Inflammatory macrophage treated with lipopolysaccharide for 1 hour (primary cell): ENCODE measurements around the gene GLOD4.
"Not testable (repeated sequence)": the region's sequence is repeated elsewhere in the genome, so short reads cannot be mapped to it uniquely, and the experiment has no call there.

Experiments
- DNase-seq, 2 donors: peaks; one replicate each; pipeline ENCODE4 v3.0.0-alpha.2; 2020 to 2022

The GLOD4 gene, protein sequence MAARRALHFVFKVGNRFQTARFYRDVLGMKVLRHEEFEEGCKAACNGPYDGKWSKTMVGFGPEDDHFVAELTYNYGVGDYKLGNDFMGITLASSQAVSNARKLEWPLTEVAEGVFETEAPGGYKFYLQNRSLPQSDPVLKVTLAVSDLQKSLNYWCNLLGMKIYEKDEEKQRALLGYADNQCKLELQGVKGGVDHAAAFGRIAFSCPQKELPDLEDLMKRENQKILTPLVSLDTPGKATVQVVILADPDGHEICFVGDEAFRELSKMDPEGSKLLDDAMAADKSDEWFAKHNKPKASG

DNA sequence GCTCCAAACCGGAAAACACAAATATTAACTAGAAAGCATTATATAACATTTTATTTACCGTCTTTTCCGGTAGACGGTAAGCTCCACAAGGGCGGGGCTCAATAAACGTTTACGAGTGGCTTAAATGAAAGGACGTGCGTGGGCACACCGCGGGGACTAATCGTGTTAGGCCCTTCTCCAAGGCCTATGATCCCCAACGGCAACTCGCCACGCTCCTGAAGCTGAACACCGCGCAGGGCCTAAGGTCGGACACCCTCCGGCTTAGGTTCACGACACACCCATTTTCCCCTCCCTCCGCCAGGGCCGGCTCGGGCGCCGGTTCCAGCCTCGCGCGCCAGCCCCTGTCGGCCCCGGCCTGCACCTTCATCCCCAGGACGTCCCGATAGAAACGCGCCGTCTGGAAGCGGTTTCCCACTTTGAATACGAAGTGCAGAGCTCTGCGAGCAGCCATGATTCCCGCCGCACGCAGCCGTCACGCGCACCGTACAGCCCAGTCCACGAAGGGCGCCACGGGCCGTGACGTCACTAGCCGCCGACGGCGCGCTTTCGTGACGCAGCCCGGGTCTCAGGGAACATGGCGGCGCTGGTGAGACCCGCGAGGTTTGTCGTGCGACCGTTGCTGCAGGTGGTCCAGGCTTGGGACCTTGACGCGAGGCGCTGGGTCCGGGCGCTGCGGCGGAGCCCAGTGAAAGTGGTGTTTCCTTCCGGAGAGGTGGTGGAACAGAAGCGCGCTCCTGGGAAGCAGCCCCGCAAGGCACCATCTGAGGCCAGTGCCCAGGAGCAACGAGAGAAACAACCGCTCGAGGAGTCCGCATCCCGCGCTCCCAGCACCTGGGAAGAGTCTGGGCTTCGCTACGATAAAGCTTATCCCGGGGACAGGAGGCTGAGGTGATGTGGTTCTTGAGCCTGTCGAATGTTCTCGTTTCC, at the start of gene GLOD4, which contains the start of gene MRM3:
Gene GLOD4 (minus strand): TSS at position 476 of the 927 bp plus-strand sequence. CDS start 25 bp downstream, at position 451.
Gene MRM3 (plus strand): TSS at position 549 of the 927 bp plus-strand sequence. CDS start 26 bp downstream, at position 575.
- peak; percentile 83 to 97 for DNase-seq

DNA sequence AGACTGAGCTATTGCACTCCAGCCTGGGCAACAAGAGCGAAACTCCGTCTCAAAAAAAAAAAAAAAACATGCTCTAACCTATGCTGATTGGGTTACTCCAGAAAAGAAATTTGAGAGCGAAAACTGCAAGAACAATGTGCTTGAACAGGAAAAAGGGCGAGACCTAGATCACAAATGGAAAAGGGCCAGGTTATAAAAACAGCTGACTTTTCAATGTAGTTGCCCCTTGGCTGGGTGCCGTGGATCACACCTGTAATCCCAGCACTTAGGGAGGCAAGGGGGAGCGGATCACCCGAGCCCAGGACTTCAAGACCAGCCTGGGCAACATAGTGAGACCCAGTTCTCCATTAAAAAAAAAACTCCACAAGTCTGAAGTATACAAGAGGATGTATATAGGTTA, 48.9 kb upstream of the GLOD4 start:
- no peak for DNase-seq

DNA sequence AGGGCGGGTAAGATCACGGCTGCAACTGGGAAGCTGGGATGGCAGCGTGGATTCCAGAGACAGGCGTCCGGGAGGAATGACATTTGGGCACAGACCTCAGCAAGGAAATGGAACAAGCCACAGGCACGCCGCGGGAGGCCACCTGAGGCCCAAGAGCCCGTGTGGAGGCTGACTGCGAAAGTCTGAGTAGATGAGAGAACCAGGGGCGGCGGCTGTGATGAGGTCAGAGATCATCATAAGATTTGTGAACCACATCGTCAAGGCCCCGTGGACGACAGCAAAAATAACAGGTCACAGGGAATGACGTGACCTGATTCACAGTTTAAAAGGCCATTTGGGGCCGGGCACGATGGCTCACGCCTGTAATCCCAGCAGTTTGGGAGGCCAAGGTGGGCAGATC, 48.3 kb upstream of the GLOD4 start:
- DNase-seq: no peak

DNA sequence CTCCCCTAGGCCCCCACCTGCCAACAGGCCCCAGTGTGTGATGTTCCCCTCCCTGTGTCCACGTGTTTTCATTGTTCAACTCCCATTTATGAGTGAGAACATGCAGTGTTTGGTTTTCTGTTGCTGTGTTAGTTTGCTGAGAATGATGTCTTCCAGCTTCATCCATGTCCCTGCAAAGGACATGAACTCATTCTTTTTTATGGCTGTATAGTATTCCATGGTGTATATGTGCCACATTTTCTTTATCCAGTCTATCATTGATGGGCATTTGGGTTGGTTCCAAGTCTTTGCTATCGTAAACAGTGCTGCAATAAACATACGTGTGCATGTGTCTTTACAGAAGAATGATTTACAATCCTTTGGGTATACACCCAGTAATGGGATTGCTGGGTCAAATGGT, 47.5 kb upstream of the GLOD4 start:
- DNase-seq: not testable (repeated sequence)

DNA sequence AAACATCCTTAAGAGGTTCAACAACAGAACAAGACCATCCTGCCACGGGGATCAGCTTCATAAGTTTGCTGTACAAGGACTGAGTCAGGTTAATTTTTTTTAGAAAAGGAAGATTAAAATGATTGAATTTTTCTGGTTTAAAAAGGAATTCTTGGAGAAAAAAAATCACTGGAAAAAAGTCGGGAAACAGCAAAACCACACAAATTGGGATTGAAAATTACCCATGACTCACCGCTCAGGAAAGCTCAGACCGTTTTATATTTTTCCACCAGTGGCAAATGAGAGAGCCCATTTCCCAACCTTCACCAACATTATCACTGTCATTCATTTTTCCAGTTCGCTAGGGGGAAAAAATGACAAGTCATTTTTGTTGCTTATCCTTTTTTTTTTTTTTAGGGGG, 46.7 kb upstream of the GLOD4 start:
- DNase-seq: no peak

DNA sequence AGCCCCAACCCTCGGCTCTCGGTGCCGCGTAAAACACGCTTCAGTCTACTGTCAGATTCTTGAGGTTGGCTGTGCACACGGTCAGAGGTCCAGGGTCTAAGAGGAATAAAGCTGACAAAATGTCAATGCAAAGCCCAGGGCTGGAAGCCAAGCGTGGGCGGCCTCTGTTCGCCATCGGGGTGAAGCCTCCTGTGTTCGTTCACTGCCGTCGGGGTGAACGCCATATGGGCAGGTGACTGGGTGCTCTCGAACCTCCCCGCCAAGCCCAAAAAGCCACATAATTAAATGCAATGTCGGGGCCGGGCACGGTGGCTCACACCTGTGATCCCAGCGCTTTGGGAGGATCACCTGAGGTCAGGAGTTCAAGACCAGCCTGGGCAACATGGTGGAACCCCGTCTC, 44.7 kb upstream of the GLOD4 start:
- no peak for DNase-seq

DNA sequence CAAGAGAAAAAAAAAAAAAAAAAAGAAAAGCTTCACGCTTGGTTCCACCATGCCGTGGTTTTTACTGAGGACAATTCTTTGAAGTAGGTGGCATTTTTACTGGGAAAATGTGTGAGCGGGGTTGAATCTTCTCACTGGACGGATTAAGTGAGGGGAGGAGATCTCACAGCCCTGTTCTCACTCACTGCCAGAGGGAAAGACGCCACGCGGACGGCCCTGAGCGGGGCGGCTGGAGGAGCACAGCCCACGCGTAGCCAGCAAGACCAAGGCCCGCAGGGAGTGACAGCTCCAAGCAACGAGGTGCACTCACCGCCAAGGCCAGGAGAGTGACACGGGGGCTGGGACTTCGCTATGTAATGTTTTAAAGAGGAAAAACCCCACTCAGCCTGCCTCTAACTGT, 43.1 kb upstream of the GLOD4 start:
- no peak for DNase-seq

DNA sequence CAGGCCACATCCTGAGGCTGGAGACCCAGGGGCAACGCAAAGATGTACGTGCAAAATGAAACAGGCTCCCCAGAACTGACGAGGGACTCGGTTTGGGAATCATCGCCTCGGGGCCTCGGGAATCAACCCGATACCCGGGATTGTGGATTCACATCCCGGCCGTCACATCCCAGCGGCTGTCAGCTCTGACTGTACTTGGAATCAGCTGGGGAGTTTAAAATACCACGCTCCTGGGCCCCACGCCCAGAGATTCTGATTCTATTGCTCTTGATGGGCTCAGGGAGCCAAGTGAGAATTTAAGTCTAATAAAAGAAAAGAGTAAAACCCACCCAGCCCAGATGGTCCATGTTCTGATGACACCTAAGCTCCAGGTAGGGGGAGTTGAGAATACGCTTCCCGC, 42.3 kb upstream of the GLOD4 start:
- DNase-seq: no peak

DNA sequence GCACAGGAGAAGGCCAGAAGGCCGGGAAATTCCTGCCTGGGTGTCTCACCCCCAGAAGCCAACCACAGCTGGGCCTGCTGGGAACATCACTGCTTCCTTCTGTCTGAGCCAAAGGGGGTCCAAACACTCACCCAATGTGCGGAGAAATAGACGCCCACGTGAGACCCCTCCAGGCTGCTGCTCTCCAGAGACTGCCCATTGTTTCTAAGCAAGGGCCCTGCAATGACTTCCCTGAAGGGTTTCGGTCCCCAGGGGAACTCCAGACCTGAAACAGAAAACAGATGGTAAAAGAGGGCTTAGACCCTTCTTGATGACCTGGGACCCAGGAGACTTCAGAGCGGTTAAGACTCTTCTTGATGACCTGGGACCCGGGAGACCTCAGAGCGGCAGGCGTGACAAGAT, 41.4 kb upstream of the GLOD4 start:
- DNase-seq: no peak

DNA sequence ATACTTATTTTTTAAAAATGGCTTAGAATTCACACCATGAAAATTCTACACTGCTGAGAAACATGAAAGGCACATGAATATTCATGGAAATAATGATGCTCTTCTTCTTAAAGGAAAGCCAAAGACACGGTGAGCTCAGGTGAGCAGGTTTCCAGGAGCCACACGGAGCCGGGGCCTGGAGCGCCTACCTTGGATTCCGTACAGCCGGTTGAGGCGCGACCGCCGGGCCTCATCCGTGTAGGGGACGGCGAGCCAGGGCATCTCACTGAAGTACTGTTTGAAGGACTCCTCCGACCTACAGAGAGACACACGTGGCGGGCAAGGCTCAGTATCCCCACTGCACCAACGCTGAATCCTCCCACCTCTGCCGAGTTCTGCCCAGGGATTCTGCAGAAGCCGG, 37.2 kb upstream of the GLOD4 start:
- no peak for DNase-seq

DNA sequence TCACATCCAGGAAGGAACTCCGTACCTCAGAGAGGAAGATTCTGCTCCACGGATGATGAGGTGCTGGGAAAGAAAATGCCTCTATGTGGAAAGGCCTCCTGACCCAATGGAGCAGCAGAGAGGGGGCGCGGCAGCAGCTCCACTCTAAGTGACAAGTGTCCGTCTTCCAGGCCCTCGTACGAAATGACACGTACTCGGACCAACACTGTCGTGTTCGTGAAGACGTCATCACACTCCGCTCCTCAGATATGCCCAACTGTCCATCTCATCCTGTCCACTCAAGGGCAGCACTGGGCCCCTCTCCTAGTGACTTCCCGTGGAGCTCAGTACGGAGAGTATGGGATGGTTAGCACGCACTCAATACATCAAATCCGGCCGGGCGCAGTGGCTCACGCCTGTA, 32.3 kb upstream of the GLOD4 start:
- no peak for DNase-seq

DNA sequence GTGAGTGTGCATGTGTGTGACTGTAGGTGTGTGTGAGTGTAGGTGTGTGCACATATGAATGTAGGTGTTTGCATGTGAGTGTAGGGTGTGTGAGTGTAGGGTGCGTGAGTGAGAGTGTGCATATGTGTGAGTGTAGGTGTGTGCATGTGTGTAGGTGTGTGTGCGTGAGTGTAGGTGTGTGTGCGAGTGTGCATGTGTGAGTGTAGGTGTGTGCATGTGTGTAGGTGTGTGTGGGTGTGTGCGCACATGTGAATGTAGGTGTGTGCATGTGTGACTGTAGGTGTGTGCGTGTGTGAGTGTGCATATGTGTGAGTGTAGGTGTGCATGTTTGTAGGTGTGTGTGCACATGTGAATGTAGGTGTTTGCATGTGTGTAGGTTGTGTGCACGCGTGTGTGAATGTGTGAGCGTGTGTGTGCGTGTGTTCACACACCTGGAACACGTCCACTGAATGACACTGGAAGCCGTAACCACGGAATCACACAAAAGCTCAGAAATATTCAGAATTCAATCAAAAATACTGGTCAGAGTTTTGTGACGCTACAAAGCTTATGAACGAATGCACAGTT, 30.6 kb upstream of the GLOD4 start:
- DNase-seq: no peak

DNA sequence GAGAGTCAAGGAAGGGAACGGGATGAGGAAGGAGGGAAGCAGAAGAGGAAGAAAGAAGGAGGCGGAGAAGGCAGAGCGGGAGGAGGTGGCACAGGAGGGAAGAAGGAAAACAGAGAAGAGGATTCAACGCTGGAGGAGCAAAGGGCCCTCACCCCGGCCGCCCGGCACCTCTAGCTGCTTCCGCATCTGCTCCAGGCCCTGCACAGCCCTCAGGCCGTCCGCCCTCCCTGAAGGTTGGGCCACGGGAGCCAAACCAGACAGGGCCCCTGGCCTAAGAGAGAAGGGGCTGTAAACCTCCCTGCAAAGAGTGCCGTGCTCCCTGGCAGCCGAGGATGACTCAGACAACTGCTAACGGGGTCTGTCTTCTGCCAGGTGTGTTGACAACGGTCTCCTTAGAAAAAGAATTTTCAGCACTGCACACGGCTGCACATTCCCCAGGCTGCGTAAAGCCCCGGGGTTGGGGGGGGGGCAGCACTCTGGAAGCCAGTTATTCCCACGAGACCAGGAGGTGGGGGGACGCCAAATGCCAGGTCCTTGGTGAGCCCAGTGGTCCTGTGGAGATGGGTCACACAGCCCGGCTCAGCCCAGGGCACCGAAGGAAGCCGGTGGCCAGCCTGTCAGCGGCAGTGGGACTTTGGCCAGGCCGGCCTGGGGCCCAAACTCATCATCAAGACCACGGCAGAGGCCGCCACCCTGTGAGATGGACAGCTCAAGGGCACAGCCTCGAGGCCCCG, 29.1 kb upstream of the GLOD4 start:
- DNase-seq: no peak

DNA sequence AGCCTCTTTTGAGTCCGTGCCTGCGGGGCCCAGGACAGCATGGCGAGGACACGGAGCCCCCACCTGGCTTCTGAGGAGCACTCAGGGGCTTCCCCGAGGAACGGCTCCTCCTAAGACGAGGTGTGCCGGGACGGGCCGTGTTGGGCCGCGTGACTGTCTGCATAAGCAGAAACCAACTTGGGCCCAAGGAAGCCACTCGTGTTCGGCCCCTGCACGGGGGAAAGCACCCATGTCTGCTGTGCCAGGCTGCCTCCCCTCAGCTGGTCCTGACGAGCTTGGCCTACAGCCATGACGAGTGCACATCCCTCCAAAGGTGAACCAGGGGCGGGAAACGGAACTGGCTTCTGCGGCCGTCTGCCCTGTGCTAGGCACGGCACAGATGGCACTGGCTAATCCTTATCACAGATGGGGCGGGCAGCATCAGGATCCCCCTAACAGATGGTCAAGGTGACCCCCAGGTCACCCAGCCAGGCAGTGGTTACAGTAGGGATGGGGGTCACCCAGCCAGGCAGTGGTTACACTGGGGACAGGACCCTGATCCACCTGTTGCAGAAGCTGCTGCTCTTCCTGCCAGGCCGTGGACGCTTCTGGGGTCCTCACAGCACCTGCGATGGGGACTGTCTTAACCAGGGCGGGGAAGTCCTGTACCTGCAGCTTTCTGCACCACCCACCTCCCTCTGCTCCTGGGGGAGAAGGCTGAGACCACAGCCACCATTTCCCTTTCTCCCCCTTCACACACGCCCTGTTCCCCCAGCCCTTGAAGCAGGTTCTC, 25.6 kb upstream of the GLOD4 start:
- no peak for DNase-seq

DNA sequence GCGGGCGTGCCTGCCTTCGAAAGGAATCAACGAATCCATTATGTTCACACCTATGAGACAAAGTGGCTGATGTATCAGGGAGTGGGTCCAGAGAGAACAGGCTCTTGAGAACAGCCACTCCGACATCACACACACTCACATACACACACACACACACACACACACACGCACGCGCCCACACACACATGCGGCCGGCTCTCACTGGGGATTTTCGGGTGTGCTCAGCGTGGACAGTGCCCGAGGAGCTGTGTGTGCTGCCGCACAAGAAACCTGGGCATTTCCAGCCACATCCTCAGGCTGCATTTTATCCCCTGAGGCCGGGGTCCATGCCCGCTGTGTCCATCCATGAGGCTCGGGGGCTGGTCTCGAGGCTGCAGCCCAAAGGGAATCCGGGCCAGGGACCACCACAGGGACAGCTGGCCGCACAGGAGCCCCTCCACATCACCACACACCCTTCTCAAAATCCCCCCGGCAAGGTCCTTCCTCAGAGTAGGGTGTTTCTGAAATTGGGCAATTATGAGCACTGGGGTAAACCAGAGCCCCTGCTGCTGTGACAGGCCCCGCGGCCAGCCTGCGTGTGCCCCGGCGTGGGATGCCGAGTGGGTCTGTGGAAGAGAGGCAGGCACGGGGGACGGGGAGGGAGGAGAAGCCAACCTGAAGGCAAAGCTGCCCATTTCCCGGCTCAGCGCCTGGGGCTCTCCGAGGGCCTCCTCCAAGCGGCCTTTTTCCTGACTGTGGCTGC, 24.9 kb upstream of the GLOD4 start:
- no peak for DNase-seq

DNA sequence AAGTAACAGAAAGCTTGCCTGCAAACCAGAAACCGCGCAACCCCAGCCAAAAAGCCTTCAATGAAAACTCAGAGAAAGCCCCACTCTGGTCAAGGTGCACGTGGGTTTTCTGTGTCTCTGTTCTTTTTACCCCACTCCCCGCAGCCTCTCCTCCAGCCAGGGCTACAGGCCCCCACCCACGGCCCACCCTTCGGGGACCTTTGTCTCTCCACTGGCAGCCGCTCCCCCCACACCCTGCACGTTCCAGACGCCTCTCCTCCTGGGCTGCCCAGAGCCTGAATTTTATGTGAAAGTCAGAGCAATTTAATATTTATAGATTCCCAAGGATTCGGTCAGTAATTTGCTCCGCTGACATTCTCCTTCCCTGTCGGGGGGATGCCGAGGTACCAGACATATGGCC, 24.3 kb upstream of the GLOD4 start:
- DNase-seq: no peak

DNA sequence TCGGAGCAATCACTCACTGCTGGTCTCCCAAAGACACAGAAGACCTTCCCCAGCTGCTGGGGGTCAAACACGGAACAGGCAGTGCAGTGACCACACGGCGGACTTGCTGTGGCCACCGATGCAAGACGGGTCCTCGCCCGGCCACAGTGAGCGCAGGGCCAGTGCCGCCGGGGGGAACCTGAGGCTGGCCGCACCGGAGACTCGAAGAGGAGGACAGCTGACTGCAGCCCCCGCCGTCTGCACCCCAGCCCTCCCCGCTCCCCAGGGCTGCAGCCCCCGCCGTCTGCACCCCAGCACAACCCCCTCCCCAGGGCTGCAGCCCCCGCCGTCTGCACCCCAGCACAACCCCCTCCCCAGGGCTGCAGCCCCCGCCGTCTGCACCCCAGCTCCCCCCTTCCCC, 23.8 kb upstream of the GLOD4 start:
- DNase-seq: not testable (repeated sequence)

DNA sequence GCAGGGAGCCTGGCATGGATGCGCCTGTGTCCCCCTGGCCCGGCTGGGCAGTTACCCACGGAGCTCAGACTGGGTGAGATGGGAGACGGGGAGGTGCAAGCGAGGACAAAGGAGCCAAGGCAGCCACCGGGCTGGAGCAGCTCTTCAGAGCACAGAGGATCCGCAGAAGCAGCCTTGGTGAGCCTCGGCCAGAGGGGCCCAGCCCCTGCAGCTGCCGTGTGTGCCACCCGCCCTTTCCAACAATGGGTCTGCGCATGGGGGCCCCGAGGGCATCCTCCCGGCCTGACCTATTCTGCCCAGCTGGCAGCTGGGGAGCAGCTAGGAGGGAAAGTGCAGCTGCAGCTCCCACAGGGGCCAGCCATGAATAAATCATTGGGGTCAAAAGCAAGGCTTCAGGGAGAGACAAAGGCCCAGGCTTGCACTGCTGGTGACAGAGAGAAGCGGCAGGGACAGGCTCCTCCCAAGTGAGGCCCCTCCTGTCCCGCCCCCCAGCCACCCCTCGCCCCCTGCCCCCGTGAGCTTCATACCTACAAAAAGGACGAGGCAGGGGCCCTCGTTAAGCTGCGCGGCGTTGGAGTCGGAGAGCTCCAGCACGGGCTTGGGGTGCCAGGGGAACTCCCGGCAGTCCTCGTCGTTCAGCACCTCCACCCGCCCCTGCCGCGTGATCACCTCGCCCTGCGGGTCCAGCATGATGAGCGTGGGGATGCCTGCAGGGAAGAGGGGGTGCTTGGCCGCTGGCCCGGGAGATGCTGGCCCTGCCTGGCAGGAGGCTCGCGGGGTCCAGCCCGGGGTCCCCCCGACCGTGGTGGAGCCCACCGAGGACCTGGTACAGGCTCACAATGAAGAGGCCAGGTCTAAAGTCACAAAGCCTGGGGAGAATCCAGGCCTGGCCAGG, 22.7 kb upstream of the GLOD4 start:
- DNase-seq: no peak

DNA sequence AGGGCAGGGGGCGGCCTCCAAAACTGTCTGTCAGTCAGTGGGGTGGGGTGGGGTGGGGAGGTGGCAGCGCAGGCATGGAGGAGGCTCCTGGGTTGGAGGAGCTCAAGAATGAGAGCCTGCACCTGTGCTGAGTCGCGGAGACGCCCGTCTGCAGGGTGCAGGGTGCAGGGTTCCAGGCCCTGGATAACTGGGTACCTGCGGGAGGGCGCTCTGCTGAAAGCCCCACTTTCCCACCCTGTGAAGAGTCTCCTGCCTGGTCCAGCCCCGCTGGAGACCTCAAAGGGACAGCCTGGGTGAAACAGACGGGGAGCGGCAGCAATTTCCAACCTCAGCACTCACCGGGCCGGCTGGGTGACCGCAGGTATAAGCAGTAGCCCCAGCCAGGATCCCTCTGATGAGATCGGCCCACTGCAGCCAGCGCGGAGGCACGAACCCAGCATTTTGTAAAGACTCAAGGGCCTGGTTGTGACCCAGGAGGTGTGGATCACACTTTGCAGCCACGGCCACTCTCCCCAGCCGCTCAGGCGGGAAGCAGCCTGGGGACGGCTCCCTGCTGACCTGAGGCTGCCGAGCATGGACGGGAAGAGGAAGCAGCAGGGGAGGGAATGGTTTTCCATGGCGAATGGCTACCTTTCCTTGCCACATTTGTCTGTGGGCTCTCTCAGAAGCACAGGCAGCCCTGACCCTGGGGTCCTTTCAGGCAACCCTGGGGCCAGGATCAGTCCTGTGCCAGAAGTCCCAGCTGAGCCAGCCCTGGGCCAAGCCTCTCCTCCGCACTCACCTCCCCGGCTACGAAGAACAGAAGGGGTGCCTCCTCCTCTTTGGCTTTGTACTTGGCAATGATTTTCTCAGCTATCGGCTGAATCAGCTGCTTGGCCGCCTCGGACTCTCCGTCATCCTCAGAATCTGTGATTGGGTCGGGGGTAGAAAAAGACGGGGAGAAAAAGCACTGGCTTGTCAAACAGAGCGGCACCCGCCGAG, 21.1 kb upstream of the GLOD4 start:
- DNase-seq: no peak
